ENCODE data around the gene CEACAM6. TPM values are rescaled to one million over a fixed set of nuclear protein-coding genes. Genes with fewer than 3 reads are reported as not detected.
A peak's percentile ranks its signal among the peaks of the same experiment; 100 is the strongest.

Gene CEACAM6
- total RNA-seq, 1 donor = not detected

GRCh38 chr19:41795031-41795461 lies 39.7 kb downstream of the CEACAM6 start:
- no peak overlapping the region for H3K4me3 ChIP-seq (ENCODE audit: low read depth, low read length)
- peak; percentile 40 for DNase-seq (ENCODE audit: low read depth)
- TF ChIP-seq CTCF (IDR thresholded peaks at IDR 0.05; ENCODE audit: insufficient read depth, low read length) = peak; percentile 81

- no peak for TF ChIP-seq CTCF (IDR thresholded peaks at IDR 0.05; ENCODE audit: insufficient read depth, low read length)
- no peak for DNase-seq (ENCODE audit: low read depth)
- H3K4me3 ChIP-seq (ENCODE audit: low read depth, low read length) = no peak within 1 kb of the TSS
Measured at GRCh38 chr19:41796362-41796761, 41.0 kb downstream of the CEACAM6 start, which contains the start of gene CEACAM3. Gene CEACAM3 (plus strand): TSS chr19:41796587. CDS start chr19:41796678, 91 bp downstream.

GRCh38 chr19:41796901-41797300 lies 41.6 kb downstream of the CEACAM6 start:
- H3K4me3 ChIP-seq (ENCODE audit: low read depth, low read length) = no peak overlapping the region
- no peak for DNase-seq (ENCODE audit: low read depth)
- TF ChIP-seq CTCF (IDR thresholded peaks at IDR 0.05; ENCODE audit: insufficient read depth, low read length) = no peak

- TF ChIP-seq CTCF (IDR thresholded peaks at IDR 0.05; ENCODE audit: insufficient read depth, low read length) = no peak
- no peak overlapping the region for H3K4me3 ChIP-seq (ENCODE audit: low read depth, low read length)
- no peak for DNase-seq (ENCODE audit: low read depth)
Measured at GRCh38 chr19:41799444-41800000, 44.2 kb downstream of the CEACAM6 start.

GRCh38 chr19:41801031-41801430 lies 45.7 kb downstream of the CEACAM6 start:
- TF ChIP-seq CTCF (IDR thresholded peaks at IDR 0.05; ENCODE audit: insufficient read depth, low read length) = no peak
- no peak overlapping the region for H3K4me3 ChIP-seq (ENCODE audit: low read depth, low read length)
- no peak for DNase-seq (ENCODE audit: low read depth)

GRCh38 chr19:41801792-41802211 lies 46.5 kb downstream of the CEACAM6 start:
- H3K4me3 ChIP-seq (ENCODE audit: low read depth, low read length) = no peak overlapping the region
- no peak for DNase-seq (ENCODE audit: low read depth)
- TF ChIP-seq CTCF (IDR thresholded peaks at IDR 0.05; ENCODE audit: insufficient read depth, low read length) = no peak

- no peak overlapping the region for H3K4me3 ChIP-seq (ENCODE audit: low read depth, low read length)
- TF ChIP-seq CTCF (IDR thresholded peaks at IDR 0.05; ENCODE audit: insufficient read depth, low read length) = no peak
- DNase-seq (ENCODE audit: low read depth) = no peak
Measured at GRCh38 chr19:41802770-41803169, 47.4 kb downstream of the CEACAM6 start.
